Kidney capillary endothelial cell (primary cell): ENCODE data around the gene GCM1.

Source experiments
- DNase-seq: peaks from one replicate; pipeline ENCODE4 v3.0.0-alpha.2; 2018; ENCODE audit warnings: low spot score

The GCM1 gene

DNA sequence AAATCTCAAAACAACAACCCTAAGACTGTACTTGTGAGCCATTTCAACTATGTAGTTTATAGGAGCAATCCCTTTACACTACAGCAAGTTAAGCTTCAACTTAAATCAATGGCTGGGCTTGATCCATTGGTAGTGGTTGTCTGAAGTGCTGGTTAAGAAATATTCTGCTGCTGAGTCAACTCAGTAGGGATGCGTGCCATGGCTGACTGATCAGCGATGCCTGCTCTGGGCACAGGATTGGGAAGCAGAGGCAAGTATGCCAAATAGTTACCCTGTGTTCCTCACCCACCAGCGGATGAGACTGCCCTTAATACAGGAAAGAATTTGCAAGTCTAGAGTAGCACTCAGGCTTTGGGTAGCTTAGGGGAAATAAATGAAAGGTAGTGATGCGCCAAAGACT, 41.5 kb downstream of the GCM1 start:
- no peak for DNase-seq

DNA sequence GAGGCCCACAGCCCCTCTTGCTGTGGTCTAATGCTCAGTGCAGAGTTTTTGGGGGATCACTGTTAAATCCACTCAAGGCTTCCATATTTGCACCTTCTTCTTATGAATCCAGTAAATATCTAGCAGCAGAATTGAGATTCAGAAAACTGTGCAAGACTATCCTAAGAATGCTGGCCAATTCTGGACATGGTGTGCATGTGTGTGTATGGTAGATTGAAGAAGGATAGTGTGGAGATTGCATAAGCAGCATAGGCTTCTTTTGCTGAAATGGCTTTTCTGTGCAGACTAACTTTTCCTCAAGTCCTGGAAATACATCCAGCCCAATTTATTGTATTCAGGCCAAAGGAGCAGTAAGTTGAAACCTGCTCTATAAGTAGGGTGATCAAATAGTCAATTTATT, 43.7 kb downstream of the GCM1 start:
- DNase-seq, result no peak

DNA sequence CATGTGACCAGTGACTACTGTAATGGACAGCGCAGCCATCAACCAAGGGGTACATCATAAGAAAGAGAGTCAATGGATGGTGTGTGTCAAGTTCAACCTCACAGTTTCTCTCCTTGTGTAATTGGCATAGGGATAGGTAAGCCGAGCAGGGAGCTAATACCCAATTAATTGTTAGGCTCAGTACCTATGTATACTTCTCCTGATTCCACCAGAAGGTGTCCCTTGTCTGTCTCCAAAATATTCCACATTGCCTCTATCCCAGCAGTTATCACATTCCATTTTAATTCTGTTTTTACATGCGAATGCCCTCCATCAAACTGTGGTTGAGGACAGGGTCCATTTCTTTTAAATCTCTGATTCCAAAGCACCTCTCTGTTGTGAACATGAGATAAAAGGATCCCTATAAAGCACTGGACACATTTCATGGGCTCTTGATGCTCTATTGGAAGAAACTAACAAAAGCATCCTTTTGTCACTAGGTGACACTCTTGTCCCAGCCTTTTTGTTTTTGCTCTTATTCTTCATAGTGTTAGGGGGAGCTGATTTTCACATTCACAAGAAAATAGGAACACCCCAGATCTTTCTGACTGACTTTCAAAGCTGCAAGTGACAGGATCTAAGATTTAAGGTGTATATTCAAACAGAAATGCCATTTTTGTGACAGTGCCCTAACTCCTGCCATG, 44.5 kb downstream of the GCM1 start:
- DNase-seq, result no peak

DNA sequence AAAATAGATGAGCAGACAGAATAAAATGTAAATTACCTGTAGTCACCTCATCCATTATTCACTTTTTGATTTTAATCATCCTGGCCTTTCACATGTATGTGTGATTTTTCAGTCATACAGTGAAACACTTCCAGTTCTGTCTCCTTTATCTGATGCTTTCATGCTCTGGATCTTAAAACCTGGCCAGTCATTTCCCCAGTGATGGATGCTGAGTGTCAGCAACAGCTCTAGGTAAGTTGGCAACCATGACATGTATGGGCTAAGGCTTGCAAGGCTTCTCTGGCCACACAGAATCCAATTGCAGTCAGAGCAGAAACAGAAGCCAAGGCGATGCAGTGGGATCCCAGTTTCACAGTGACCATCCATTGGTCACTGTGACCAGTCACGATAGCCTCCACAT, 47.6 kb downstream of the GCM1 start:
- no peak for DNase-seq

DNA sequence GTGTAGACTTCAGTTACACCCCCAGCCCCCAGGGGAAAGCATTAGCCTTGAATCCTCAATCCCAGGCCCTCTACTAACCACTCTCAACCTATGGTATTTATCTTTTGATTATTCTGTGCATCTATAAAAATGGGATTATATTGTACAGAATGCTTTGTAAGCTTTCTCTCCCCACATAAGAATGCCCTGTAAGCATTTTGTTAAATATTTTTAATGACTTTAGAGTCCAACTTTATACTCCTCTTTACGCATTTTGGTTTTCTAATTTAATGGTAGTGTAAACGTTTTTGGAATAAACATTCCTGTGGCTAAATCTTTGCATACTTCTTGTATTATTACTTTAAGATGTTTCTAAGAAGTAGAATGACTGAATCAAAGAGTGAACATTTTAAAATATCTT, 48.1 kb downstream of the GCM1 start:
- no peak for DNase-seq

DNA sequence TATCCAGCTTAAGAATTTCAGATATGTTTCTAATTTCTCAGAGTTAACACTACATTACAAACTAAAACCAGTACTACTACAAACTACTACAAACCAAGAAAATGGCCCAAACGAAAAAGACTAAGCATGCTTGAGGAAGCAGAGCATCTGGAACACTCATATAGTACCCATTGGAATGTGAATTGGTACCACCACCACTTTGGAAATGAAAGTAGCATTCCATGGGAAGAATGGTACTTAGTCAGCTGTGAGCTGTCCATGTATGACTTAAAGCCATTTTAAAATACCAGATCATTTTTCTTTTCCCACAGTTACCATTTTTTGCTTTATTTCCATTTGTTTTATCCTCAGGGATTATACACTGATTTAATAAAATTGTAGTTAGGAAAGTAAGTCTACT, 52.9 kb downstream of the GCM1 start:
- no peak for DNase-seq

DNA sequence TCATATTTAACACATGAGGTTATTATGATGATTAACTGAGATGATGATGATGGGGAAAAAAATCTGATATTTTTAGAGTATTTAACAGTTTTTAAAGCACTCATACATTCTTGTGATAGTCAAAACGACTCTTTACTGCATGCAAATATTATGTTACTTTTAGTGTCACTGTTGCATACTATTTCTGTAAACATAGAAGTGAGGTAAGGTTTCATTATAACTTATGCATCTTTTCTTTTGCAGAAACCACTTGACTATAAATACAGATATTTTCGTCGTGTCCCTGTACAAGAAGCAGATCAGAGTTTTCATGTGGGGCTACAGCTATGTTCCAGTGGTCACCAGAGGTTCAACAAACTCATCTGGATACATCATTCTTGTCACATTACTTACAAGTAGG, 53.4 kb downstream of the GCM1 start:
- DNase-seq, result no peak

DNA sequence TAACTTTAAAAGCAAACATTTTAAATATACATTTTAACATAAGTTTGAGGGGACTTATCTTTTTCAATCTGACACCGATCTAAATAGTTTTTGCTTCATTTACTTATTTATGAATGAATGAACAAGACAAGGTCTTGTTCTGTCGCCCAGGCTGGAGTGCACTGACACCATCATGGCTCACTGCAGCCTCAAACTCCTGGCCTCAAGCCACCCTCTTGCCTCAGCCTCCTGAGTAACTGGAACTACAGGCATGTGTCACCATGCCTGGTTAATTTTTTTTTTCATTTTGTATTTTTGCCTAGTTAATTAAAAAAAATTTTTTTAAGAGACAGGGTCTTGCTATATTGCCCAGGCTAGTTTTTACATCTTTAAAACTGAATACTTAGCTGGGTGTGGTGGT, 58.1 kb downstream of the GCM1 start:
- no peak for DNase-seq

DNA sequence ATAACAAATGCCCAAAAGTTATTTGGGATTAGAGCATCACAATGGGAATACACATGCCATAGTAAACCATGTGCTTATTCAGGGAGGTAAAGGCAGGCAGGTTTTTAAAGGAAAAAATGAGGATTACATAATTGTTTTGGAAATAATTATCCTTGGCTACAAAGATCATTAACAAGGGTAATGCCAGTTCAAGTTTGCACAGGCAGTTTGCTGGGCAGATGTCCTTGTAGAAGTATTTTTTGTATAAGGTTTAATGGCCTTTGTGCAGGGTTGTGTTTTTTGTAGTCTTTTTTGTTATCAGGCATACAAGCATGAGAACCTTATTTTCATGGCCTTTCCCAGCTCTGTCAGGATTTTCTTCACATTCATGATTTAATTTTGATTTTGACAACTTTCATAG, 58.7 kb downstream of the GCM1 start:
- no peak for DNase-seq

DNA sequence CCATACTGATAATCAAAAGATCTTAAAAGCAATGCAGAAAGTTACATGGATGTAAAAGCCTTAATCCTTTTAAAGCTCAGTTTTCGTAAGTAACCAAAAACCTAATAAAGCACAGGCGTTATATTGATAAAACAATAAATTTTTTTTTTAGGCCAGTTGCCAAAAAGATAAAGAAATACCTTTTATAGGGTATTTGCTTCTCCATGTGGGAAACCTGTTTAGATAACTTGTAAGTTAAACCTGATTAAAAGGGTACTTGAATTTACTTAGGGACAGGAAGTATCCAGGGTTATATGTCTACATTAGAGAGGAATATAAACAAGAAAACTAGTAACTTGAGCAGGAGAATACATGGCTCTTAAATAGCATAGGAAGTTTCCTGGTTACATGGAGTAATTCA, 62.3 kb downstream of the GCM1 start:
- no peak for DNase-seq

DNA sequence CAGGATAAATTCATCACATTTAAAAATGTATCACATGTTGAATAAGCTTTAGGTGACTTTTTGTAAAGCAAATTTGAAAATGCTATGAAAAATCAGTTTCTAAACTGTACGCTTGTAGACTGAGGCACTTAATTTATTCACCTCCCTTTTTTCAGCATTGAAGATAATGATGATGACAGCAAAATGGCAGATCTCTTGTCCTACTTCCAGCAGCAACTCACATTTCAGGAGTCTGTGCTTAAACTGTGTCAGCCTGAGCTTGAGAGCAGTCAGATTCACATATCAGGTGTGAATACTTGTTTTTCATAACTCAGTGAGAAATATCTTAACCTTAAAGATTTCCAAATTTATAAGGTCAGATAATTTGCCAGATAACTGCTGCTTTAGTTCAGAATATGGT, 67.8 kb downstream of the GCM1 start:
- DNase-seq, result no peak
